HG02763 (cell line): Measurements from ENCODE around the gene P3H2.

Source experiments
- ATAC-seq: cut with Tn5 transposase; IDR thresholded peaks from one replicate; pipeline ENCODE4 v1.9.1; 2021; ENCODE audit warnings: mild to moderate bottlenecking, moderate library complexity; ENCODE audit not compliant: unreplicated experiment

The P3H2 gene

DNA sequence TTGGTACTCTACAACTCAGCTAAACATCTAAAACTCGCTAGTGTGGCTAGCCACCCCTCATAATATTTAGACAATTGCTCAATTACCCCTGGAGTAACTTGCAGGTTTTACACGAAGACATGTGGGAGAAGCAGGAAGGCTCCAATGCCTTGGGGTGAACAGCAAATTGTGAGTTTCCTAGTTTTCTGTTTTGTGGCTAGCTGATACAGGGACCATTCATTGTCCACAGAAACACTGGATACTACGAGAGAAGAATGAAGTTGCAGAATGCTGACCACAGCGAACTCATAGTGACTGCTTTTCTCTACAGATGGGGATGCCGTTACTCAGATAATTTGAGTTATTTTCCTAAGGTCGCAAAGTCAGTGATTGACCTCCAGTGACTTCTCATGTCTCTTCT is 212.9 kb downstream of the P3H2 start:
- ATAC-seq = no peak
